DND-41 (cell line): ENCODE data around the gene PCDH12.

ENCODE experiments used
- EZH2 ChIP-seq: IDR thresholded peaks from 3 replicates; pipeline ENCODE4 v1.6.1; 2012; ENCODE audit warnings: borderline replicate concordance, low read depth, mild to moderate bottlenecking, moderate library complexity, low read length, inconsistent platforms; ENCODE audit not compliant: severe bottlenecking
- TF ChIP-seq, protein P1 (sequence below): IDR thresholded peaks from 2 replicates; pipeline ENCODE4 v1.5.1; 2012; ENCODE audit warnings: borderline replicate concordance, low read length, moderate library complexity, mild to moderate bottlenecking; ENCODE audit not compliant: poor library complexity, severe bottlenecking; ENCODE audit errors: extremely low read depth

DNA sequence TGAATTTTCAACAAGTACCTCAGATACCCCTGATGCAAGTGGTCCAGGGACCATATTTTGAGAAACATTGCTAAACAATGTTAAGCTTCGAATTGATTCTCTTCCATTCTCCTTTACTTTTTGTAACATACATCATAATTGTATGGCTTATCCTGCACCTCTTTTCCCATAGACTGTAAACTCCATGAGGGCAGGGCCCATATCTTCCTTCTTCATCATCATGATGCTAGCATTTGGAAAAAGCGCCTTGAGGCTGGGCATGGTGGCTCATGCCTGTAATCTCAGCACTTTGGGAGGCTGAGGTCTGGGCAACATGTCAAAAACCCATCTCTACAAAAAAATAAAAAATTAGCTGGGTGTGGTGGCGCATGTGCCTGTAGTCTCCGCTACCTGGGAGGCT is 48.8 kb downstream of the PCDH12 start:
- TF ChIP-seq, protein P1, sequence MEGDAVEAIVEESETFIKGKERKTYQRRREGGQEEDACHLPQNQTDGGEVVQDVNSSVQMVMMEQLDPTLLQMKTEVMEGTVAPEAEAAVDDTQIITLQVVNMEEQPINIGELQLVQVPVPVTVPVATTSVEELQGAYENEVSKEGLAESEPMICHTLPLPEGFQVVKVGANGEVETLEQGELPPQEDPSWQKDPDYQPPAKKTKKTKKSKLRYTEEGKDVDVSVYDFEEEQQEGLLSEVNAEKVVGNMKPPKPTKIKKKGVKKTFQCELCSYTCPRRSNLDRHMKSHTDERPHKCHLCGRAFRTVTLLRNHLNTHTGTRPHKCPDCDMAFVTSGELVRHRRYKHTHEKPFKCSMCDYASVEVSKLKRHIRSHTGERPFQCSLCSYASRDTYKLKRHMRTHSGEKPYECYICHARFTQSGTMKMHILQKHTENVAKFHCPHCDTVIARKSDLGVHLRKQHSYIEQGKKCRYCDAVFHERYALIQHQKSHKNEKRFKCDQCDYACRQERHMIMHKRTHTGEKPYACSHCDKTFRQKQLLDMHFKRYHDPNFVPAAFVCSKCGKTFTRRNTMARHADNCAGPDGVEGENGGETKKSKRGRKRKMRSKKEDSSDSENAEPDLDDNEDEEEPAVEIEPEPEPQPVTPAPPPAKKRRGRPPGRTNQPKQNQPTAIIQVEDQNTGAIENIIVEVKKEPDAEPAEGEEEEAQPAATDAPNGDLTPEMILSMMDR = no peak
- TF ChIP-seq EZH2 = no peak
